ENCODE data around the gene SLX4. TPM values are rescaled to one million over a fixed set of nuclear protein-coding genes. Genes with fewer than 3 reads are reported as not detected.
A peak's percentile ranks its signal among the peaks of the same experiment; 100 is the strongest.

Gene SLX4
- total RNA-seq, 4 donors from 2014 or later, result 1.2 to 6.2 (median 4.8) TPM

DNA sequence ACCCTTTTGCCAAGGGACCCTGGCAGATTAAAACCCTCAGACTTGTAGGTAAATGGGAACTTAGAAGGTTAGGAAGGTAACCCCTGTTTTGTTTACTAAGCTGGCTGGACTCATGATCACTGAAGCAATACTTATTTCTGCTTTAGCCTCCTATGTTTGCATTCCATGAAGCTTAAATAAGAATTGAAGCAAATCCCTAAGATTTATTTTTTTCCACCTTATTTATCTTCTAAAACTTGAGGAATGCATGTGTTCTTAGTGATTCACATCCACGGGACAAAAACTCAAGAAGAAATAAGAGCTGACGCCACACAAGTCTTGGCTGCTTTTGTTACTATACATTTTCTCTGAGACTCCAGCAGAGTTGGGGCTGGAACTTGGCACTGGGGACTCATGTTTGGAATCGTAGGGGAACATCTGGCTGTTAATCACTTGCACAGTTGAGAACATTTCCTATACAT is 75.1 kb downstream of the SLX4 start:
- Histone ChIP-seq H3K27me3 (no peaks in the 10 kb centered on the region), H3K9me3 (no peaks in the 10 kb centered on the region), H3K27ac (peak overlapping the region in 1 of 2 donors; percentile 55), H3K4me1 (no peaks in the 10 kb centered on the region), H3K36me3 (no peaks in the 10 kb centered on the region), H3K4me3 (no peak overlapping the region)
- TF ChIP-seq POLR2A (IDR thresholded peaks at IDR 0.05), result no peak
- TF ChIP-seq, protein P1, sequence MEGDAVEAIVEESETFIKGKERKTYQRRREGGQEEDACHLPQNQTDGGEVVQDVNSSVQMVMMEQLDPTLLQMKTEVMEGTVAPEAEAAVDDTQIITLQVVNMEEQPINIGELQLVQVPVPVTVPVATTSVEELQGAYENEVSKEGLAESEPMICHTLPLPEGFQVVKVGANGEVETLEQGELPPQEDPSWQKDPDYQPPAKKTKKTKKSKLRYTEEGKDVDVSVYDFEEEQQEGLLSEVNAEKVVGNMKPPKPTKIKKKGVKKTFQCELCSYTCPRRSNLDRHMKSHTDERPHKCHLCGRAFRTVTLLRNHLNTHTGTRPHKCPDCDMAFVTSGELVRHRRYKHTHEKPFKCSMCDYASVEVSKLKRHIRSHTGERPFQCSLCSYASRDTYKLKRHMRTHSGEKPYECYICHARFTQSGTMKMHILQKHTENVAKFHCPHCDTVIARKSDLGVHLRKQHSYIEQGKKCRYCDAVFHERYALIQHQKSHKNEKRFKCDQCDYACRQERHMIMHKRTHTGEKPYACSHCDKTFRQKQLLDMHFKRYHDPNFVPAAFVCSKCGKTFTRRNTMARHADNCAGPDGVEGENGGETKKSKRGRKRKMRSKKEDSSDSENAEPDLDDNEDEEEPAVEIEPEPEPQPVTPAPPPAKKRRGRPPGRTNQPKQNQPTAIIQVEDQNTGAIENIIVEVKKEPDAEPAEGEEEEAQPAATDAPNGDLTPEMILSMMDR (IDR thresholded peaks at IDR 0.05), result no peak
- intact Hi-C loops (cut with DNase I; ENCODE audit: low total_unique reads), result no loop called here
- no peak for DNase-seq

DNA sequence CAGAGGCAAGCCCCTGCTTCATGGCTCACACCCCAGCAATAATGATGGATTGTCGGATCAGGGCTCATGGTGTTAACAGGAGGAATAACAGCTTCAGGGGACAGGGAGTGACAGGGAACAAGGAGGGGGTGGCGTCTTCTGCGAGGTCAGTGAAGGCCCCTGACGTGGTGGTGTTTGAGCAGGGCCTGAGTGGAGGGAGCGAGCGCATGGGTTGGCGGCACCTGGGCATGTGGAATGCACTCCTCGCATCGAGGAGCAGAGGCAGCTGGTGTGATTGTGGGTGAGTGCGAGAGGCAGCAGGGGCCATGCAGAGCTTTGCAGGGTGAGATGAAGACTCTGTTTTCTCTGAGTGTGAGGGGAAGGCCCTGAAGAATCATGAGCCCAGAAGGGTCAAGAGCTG is 77.3 kb downstream of the SLX4 start:
- Histone ChIP-seq H3K27me3 (no peaks in the 10 kb centered on the region), H3K9me3 (no peaks in the 10 kb centered on the region), H3K36me3 (no peaks in the 10 kb centered on the region), H3K4me1 (no peaks in the 10 kb centered on the region), H3K27ac (no peak overlapping the region), H3K4me3 (no peak overlapping the region)
- DNase-seq, result no peak
- intact Hi-C loops (cut with DNase I; ENCODE audit: low total_unique reads), result no loop called here
- TF ChIP-seq POLR2A (IDR thresholded peaks at IDR 0.05), result no peak
- TF ChIP-seq, protein P1 (IDR thresholded peaks at IDR 0.05), result no peak

DNA sequence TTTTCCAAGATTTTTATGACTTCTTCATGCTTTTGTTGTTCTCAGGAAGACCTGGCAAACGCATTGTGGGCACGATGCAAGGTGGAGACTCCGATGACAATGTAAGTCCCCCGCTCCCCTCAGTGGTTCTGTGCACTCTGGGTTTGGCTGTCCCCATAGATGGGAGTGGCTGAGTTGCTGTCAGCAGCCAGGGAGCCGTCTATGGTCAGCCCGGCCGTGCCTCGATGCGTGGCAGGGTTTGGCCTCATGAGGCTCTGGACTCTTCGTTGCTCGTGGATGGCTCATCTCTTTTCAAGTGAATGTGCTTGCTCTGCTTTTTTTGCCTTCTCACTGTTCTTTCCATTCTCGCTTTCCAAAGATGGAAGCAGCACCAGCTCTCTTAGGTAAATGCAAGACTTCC is 78.7 kb downstream of the SLX4 start:
- DNase-seq, result no peak
- no peaks in the 10 kb centered on the region for H3K4me1 ChIP-seq
- H3K27me3 ChIP-seq, result no peaks in the 10 kb centered on the region
- H3K27ac ChIP-seq, result no peak overlapping the region
- TF ChIP-seq, protein P1 (IDR thresholded peaks at IDR 0.05), result no peak
- no peak for TF ChIP-seq POLR2A (IDR thresholded peaks at IDR 0.05)
- no peak overlapping the region for H3K4me3 ChIP-seq
- no peaks in the 10 kb centered on the region for H3K9me3 ChIP-seq
- H3K36me3 ChIP-seq, result no peaks in the 10 kb centered on the region
- intact Hi-C loops (cut with DNase I; ENCODE audit: low total_unique reads), result no loop called here

Other genes starting within 250 kb of the SLX4 start
- 10 to 100 TPM in 3 of 4 donors, 1 to 10 TPM in 1; 1.8 to 27.6 (median 16.1) TPM for gene ZSCAN32, start 210.6 kb downstream of the SLX4 start, total RNA-seq
- 10 to 100 TPM in 3 of 4 donors, 1 to 10 TPM in 1; 5.6 to 16.2 (median 12.3) TPM for gene ZNF174, start 210.4 kb downstream of the SLX4 start, total RNA-seq
- gene ZNF597, start 168.1 kb downstream of the SLX4 start, total RNA-seq, result 1 to 10 TPM; 1.3 to 5.2 (median 2.7) TPM
- gene NAA60, start 167.9 kb downstream of the SLX4 start, total RNA-seq, result 10 to 100 TPM; 17.4 to 45.1 (median 27.9) TPM
- gene C16orf90, start 116.1 kb downstream of the SLX4 start, total RNA-seq, result not detected
- 10 to 100 TPM; 33.9 to 55.0 (median 43.1) TPM for gene CLUAP1, start 110.6 kb downstream of the SLX4 start, total RNA-seq
- gene NLRC3, start 34.2 kb downstream of the SLX4 start, total RNA-seq, result 1 to 10 TPM in 1 of 4 donors, under 1 TPM in 3; under 0.01 to 1.5 (median 0.68) TPM
- 10 to 100 TPM in 2 of 4 donors, 1 to 10 TPM in 2; 3.2 to 34.3 (median 13.8) TPM for gene DNASE1, start 43.1 kb upstream of the SLX4 start, total RNA-seq
- gene TRAP1, start 105.9 kb upstream of the SLX4 start, total RNA-seq, result 100 to 1,000 TPM in 2 of 4 donors, 10 to 100 TPM in 2; 54.8 to 119 (median 84.8) TPM